HG03196 (cell line): ENCODE measurements around the gene TMEM14A.

Experiments used
- ATAC-seq: cut with Tn5 transposase; IDR thresholded peaks from one replicate; pipeline ENCODE4 v1.9.1; 2021; ENCODE audit not compliant: unreplicated experiment

TMEM14A gene, protein sequence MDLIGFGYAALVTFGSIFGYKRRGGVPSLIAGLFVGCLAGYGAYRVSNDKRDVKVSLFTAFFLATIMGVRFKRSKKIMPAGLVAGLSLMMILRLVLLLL

GRCh38 chr6:52670502-52671409 lies at the start of gene TMEM14A:
TMEM14A (plus strand) TSS chr6:52671113; CDS start chr6:52677103, 5,990 bp downstream.
- ATAC-seq: peak; percentile 93

- ATAC-seq: no peak
These were observed 49.3 kb upstream of the TMEM14A start for GRCh38 chr6:52621631-52622030.

GRCh38 chr6:52622810-52623209 lies 48.1 kb upstream of the TMEM14A start:
- no peak for ATAC-seq

- ATAC-seq: no peak
These were observed 38.9 kb upstream of the TMEM14A start for GRCh38 chr6:52632011-52632410.

- ATAC-seq: no peak
These were observed 36.7 kb upstream of the TMEM14A start for GRCh38 chr6:52634211-52634610.

GRCh38 chr6:52635049-52635577 lies 35.8 kb upstream of the TMEM14A start:
- no peak for ATAC-seq

GRCh38 chr6:52636830-52637229 lies 34.1 kb upstream of the TMEM14A start:
- no peak for ATAC-seq

DNA sequence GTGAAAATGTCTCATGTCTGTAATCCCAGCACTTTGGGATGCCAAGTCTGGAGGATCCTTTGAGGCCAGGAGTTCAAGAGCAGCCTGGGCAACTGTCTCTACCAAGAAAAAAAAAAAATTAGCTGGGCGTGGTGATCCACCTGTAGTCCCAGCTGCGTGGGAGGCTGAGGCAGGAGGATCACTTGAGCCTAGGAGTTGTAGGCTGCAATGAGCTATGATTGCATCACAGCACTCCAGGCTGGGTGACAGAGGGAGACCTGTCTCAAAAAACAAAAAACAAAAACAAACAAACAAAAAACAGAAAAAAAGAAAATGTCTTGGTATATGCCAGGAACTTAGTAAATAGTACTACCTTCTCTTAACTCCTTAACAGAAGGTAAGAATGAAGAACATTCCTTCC lies 31.4 kb upstream of the TMEM14A start:
- no peak for ATAC-seq

GRCh38 chr6:52640170-52640569 lies 30.7 kb upstream of the TMEM14A start:
- no peak for ATAC-seq

DNA sequence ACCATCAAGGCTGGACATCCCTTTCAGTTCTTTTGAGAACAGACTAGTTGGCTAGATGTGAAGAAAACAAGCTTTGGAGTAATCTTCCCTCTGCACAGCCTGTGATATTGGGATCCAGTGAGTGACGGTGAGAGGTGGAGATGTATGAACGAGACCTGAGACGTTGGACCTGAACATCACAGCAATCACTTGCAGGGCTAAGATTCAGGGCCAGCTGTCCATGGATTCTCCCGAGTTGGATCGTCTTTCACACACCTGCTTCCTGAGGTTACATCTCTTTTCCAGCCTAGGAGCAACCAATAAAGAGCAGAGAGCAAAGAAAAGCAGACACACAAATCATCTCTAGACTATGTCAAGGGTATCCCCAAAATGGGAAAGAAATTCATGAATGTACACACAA lies 30.0 kb upstream of the TMEM14A start:
- no peak for ATAC-seq

- no peak for ATAC-seq
These were observed 29.5 kb upstream of the TMEM14A start for GRCh38 chr6:52641388-52641787.

DNA sequence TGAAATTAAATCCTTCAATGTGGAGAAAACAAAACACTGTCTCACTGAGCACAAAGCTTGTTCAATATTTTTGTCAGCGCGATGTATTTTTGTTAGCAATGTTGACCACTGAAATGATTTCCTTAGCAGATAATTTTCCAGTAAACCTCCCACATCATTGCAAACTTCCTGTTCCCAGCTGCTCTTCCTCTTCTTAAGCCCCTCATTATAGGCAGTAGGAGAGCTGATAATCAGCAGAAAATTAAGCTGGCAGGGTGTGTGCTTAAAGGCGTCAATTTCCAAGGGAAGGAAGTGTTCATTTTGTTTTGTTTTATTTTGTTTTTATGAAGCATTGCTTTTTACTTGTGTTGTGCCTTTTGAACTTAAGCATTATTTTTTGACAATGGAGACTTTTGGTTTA lies 29.1 kb upstream of the TMEM14A start:
- ATAC-seq: no peak

DNA sequence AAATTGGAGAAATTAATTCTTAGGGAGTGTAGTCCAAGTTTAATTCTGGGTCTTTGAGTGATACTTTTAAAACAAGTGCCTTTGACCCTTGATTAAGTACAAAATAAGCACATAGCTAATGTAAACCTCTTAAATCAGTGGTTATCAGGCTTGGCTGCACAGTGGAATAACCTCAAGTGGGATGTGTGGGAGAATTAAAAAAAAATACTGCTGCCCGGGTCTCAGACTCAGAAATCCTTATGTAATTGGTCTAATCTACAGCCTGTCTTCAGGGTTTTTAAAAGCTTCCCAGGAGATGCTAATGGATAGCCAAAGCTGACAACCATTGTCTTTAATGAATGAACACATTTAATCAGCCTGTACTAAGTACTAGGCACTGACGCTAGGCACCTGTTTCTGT lies 28.5 kb upstream of the TMEM14A start:
- no peak for ATAC-seq

DNA sequence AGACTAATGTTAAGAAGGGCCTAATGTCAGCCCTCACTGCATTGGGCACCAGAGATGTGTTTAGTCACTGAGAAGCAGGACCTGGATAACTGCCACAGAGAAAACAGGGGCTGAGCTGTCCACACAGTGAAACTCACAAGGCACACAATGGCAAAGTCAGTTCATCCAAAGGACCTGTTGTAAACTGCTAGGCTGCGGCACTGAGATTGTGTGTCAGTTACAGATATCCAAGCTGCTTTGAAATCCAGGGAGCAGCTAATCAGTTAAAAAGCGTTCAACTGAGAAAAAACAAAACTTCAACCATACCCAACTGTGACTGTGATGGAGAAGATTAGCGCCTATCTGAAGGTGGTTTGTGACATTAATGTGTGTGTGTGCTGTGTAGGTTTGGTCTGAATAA lies 27.8 kb upstream of the TMEM14A start:
- ATAC-seq: no peak

DNA sequence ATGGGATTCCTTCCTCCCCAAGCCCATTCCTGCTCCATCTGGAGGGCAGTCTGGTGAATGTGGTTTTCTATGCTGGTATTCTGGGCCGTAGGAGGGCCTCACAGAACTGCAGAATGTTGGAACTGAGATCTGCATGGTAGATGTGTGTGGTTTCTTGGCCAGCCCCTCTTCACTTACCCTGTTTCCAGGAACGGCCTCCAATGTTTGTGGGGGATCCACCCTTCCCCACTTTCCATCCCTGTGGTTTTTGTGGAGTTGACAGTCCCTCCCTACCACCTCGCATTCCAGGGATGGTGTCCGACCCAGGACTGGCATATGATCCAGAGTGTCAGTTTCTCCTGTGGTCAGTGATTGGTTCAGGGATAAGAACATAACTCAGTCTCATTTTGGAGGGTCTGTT lies 26.7 kb upstream of the TMEM14A start:
- ATAC-seq: no peak

DNA sequence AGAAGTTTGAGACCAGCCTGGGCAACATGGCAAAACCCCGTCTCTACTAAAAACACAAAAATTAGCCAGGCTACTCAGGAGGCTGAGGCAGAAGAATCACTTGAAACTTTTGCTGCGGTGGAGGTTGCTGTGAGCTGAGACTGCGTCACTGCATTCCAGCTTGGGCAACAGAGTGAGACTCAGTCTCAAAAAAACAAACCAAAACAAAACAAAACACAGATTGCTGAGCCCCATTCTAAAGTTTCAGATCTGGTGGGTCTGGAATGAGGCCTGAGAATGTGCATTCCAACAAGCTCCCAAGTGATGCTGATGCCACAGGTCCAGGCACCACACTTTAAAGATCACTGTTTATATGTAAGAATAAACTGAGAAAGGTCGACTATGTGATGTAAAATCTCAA lies 24.9 kb upstream of the TMEM14A start:
- ATAC-seq: no peak

DNA sequence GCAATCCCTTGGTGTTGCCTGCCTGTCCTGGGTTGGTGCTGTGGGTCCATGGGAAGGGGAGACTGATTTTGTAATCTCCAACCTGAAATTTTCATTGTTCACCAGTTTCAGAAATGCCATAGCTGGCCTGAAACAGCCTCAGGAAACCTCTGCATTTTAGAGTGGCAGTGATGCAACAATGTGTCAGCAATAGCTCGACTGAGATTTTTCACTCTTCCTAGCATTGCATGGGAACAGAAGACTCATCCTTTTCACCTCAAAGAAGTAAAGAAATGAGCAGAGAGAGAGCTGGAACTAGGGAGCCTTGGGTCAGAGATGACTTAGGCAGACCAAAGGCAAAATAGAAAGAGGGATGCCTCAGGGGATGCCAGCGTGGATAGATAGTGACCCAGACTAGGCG lies 23.7 kb upstream of the TMEM14A start:
- ATAC-seq: no peak

DNA sequence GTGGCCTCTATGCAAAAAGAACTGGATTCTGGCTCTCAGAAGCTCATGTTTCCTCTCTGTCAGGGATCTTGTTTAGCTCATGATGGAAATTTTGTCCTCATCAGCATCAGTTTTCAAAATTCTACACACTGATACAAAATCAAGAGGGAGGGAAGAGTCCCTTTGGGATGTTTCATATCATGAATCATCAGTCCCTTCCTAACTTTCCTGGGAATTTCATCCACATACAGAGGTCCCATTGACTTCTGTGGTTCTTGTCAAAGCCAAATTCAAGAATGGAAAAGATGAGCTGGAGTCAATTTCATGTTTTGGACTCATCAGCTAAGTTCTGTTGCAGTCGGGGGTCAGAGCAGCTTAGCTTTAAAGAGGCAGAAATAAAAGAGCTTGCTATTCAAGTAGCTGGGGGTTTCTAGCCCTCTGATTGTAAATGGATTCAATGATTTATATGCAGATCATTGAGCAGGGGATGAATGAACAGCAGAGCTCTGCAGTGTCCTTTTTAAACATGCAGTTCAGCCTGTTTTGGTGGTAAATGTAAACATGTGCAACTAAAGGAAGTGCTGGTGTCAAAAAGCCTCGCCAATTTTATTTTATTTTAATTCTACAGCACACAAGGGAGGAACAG lies 21.3 kb upstream of the TMEM14A start:
- ATAC-seq: no peak

GRCh38 chr6:52650941-52651340 lies 20.0 kb upstream of the TMEM14A start:
- no peak for ATAC-seq

- no peak for ATAC-seq
These were observed 17.8 kb upstream of the TMEM14A start for GRCh38 chr6:52653151-52653550.

GRCh38 chr6:52654007-52654406 lies 16.9 kb upstream of the TMEM14A start:
- ATAC-seq: no peak

DNA sequence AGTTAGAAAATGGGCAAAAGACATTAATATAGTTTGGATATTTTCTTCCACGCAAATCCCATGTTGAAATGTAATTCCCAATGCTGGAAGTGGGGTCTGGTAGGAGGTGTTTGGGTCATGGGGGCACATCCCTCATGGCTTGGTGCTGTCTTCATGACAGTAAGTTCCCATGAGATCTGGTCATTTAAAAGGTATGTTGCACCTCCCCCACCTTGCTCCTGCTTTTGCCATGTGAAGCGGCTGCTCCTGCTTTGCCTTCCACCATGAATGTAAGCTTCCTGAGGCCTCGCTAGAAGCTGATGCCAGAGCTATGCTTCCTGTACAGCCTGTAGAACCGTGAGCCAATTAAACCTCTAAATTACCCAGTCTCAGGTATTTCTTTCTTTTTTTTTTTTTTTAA lies 16.3 kb upstream of the TMEM14A start:
- ATAC-seq: no peak
